ENCODE data around the gene MEST.
"Not testable (repeated sequence)": the region's sequence is repeated elsewhere in the genome, so short reads cannot be mapped to it uniquely, and the experiment has no call there.

The MEST gene

DNA sequence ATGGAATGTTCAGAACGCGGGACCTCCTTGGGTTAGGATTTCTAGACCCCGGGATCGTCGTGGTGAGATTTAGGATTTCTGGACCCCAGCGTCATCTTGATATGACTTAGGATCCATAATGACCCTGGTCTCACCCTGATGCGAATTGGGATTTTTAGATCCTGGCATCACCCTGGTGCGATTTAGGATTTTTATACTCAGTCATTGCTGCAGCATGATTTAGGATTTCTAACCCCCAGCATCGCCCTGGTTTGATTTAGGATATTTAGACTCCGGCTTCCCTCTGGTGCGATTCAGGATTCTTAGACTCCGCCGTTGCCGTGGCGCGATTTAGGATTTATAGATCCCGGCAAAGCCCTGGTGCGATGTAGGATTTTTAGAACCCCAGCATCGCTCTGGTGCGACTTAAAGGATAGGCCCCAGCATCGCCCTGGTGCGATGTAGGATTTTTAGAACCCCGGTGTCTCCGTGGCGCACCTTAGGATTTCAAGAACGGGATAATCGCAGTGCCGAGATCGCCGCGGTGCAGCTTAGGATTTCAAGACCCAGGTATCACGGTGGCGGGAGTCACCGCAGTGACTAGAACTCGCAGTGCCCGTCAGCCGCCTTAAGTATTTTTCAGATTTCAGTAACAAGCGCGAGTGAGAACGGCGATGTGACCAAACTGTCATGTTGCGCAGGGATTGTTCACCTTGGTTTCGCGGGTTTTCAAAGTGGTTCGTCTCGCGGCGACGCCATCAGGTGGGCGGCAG lies 814 bp downstream of the MEST start:
- no peak overlapping the region for H3K27ac ChIP-seq (ENCODE audit: low read depth, low read length)

DNA sequence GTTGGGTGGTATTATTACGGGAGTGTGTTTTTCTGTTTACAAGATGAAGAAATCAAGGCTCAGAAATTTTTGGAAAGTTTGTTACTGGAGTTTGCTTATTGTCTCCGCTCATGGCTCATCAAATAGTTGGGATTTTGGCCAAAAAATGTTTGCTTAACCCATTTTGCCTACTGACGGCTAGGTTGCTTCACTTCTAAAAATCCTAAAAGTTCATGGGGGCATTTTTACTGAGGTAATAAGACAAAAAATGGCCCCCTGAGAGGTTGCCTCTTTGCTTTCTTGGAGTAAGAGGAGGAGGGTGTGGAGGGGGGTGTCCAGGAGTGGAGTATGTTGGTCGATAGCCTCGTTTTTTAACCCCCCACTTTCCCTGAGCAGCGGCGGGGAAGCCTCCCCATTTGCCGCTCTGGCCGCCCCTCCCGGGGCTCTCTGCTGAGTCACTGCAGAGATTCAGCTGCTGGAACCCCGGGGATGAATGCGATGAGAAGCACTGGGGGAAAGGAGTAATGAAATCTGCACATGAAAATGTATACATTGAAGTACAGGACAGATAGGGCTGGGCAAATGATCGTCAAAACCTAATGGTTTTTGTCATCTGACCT lies 1.5 kb downstream of the MEST start:
- H3K9ac ChIP-seq (ENCODE audit: low read depth in 1 of 2, low read length in 2 of 2) = no peak overlapping the region
- peaks cover 0 to 4% of the 10 kb centered on the region in 2 donors for H3K27me3 ChIP-seq (ENCODE audit: control insufficient read depth in 1 of 2, insufficient read depth in 2 of 2, low read length in 2 of 2)
- no peak overlapping the region for H3K4me3 ChIP-seq (ENCODE audit: low read depth in 1 of 2, low read length in 2 of 2)
- no peak overlapping the region for H3K27ac ChIP-seq (ENCODE audit: low read depth, low read length)
- H3K4me1 ChIP-seq (ENCODE audit: control insufficient read depth in 1 of 2, insufficient read depth in 2 of 2, low read length in 2 of 2) = peaks cover 8 to 9% of the 10 kb centered on the region in 2 donors
- H3K9me3 ChIP-seq (ENCODE audit: control insufficient read depth in 1 of 2, low read length in 2 of 2) = no peaks in the 10 kb centered on the region
- H3K36me3 ChIP-seq (ENCODE audit: control insufficient read depth in 1 of 2, insufficient read depth in 2 of 2, low read length in 2 of 2) = peaks cover 7 to 9% of the 10 kb centered on the region in 2 donors

More for the DNA sequence above, 814 bp downstream of the MEST start:
- Histone ChIP-seq H3K9me3 (ENCODE audit: control insufficient read depth in 1 of 2, low read length in 2 of 2) (no peaks in the 10 kb centered on the region), H3K36me3 (ENCODE audit: control insufficient read depth in 1 of 2, insufficient read depth in 2 of 2, low read length in 2 of 2) (peaks cover 2 to 7% of the 10 kb centered on the region in 2 donors), H3K4me3 (ENCODE audit: low read depth in 1 of 2, low read length in 2 of 2) (peak overlapping the region; percentile 36 to 63), H3K9ac (ENCODE audit: low read depth in 1 of 2, low read length in 2 of 2) (no peak overlapping the region), H3K4me1 (ENCODE audit: control insufficient read depth in 1 of 2, insufficient read depth in 2 of 2, low read length in 2 of 2) (peaks cover 8 to 9% of the 10 kb centered on the region in 2 donors), H3K27me3 (ENCODE audit: control insufficient read depth in 1 of 2, insufficient read depth in 2 of 2, low read length in 2 of 2) (peaks cover 0 to 4% of the 10 kb centered on the region in 2 donors)

GRCh38 chr7:130494431-130494858 lies 2.6 kb downstream of the MEST start:
- peaks cover 0 to 4% of the 10 kb centered on the region in 2 donors for H3K27me3 ChIP-seq (ENCODE audit: control insufficient read depth in 1 of 2, insufficient read depth in 2 of 2, low read length in 2 of 2)
- H3K4me1 ChIP-seq (ENCODE audit: control insufficient read depth in 1 of 2, insufficient read depth in 2 of 2, low read length in 2 of 2) = peaks cover 3 to 9% of the 10 kb centered on the region in 2 donors
- peaks cover 7 to 12% of the 10 kb centered on the region in 2 donors for H3K36me3 ChIP-seq (ENCODE audit: control insufficient read depth in 1 of 2, insufficient read depth in 2 of 2, low read length in 2 of 2)
- no peak overlapping the region for H3K9ac ChIP-seq (ENCODE audit: low read depth in 1 of 2, low read length in 2 of 2)
- no peaks in the 10 kb centered on the region for H3K9me3 ChIP-seq (ENCODE audit: control insufficient read depth in 1 of 2, low read length in 2 of 2)
- no peak overlapping the region for H3K27ac ChIP-seq (ENCODE audit: low read depth, low read length)
- no peak overlapping the region for H3K4me3 ChIP-seq (ENCODE audit: low read depth in 1 of 2, low read length in 2 of 2)

GRCh38 chr7:130500463-130500862 lies 8.6 kb downstream of the MEST start:
- Histone ChIP-seq H3K4me1 (ENCODE audit: control insufficient read depth in 1 of 2, insufficient read depth in 2 of 2, low read length in 2 of 2) (no peaks in the 10 kb centered on the region), H3K4me3 (ENCODE audit: low read depth in 1 of 2, low read length in 2 of 2) (no peak overlapping the region), H3K9ac (ENCODE audit: low read depth in 1 of 2, low read length in 2 of 2) (no peak overlapping the region), H3K36me3 (ENCODE audit: control insufficient read depth in 1 of 2, insufficient read depth in 2 of 2, low read length in 2 of 2) (peaks cover 21 to 56% of the 10 kb centered on the region in 2 donors), H3K9me3 (ENCODE audit: control insufficient read depth in 1 of 2, low read length in 2 of 2) (no peaks in the 10 kb centered on the region), H3K27me3 (ENCODE audit: control insufficient read depth in 1 of 2, insufficient read depth in 2 of 2, low read length in 2 of 2) (no peaks in the 10 kb centered on the region), H3K27ac (ENCODE audit: low read depth, low read length) (no peak overlapping the region)

DNA sequence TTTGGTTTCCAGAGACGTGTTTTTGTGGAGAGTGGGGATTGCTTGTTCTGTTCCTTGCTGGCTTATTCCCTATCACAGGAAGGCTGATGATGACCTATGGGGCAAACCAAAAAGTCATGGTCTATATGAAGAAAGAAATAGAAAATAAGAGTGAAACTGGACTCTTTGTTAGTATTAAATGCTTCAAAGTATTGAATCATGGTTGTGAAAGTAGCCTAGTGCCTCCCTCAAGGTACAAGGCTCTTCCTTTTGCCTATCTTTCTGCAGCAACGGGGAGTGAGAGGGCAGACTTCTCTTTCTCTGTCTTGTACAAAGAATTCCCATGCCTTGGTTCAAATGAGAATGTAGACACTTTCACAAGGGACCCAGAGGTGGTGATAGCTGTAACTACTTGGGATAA lies 9.0 kb downstream of the MEST start:
- Histone ChIP-seq H3K4me3 (ENCODE audit: low read depth in 1 of 2, low read length in 2 of 2) (no peak overlapping the region), H3K36me3 (ENCODE audit: control insufficient read depth in 1 of 2, insufficient read depth in 2 of 2, low read length in 2 of 2) (peaks cover 21 to 59% of the 10 kb centered on the region in 2 donors), H3K9me3 (ENCODE audit: control insufficient read depth in 1 of 2, low read length in 2 of 2) (no peaks in the 10 kb centered on the region), H3K9ac (ENCODE audit: low read depth in 1 of 2, low read length in 2 of 2) (no peak overlapping the region), H3K27me3 (ENCODE audit: control insufficient read depth in 1 of 2, insufficient read depth in 2 of 2, low read length in 2 of 2) (no peaks in the 10 kb centered on the region), H3K4me1 (ENCODE audit: control insufficient read depth in 1 of 2, insufficient read depth in 2 of 2, low read length in 2 of 2) (no peaks in the 10 kb centered on the region), H3K27ac (ENCODE audit: low read depth, low read length) (no peak overlapping the region)

GRCh38 chr7:130505753-130506152 lies 13.9 kb downstream of the MEST start:
- Histone ChIP-seq H3K4me1 (ENCODE audit: control insufficient read depth in 1 of 2, insufficient read depth in 2 of 2, low read length in 2 of 2) (no peaks in the 10 kb centered on the region), H3K27ac (ENCODE audit: low read depth, low read length) (no peak overlapping the region), H3K27me3 (ENCODE audit: control insufficient read depth in 1 of 2, insufficient read depth in 2 of 2, low read length in 2 of 2) (no peaks in the 10 kb centered on the region), H3K4me3 (ENCODE audit: low read depth in 1 of 2, low read length in 2 of 2) (no peak overlapping the region), H3K36me3 (ENCODE audit: control insufficient read depth in 1 of 2, insufficient read depth in 2 of 2, low read length in 2 of 2) (peaks cover 24 to 62% of the 10 kb centered on the region in 2 donors), H3K9me3 (ENCODE audit: control insufficient read depth in 1 of 2, low read length in 2 of 2) (no peaks in the 10 kb centered on the region), H3K9ac (ENCODE audit: low read depth in 1 of 2, low read length in 2 of 2) (no peak overlapping the region)

DNA sequence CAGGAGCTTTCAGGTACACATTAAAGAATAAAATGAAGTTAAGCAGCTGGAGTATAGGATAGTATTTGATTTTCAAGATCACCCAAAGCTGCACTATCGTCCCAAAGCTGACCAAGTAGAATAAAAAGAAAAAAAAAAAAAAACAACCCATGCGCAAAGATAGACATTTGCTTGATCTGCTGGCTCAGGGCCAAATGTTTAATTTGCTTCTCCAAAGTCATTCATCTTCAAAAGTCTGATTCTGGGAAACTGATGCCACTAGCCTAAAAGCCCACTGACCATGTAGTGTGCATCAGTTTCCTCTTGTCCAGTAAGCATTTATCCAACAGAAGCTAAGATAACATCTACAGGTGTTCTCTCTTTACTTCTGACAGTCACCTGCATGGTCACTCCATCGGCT lies 14.5 kb downstream of the MEST start:
- Histone ChIP-seq H3K36me3 (ENCODE audit: control insufficient read depth in 1 of 2, insufficient read depth in 2 of 2, low read length in 2 of 2) (peaks cover 23 to 64% of the 10 kb centered on the region in 2 donors), H3K9ac (ENCODE audit: low read depth in 1 of 2, low read length in 2 of 2) (no peak overlapping the region), H3K4me3 (ENCODE audit: low read depth in 1 of 2, low read length in 2 of 2) (no peak overlapping the region), H3K4me1 (ENCODE audit: control insufficient read depth in 1 of 2, insufficient read depth in 2 of 2, low read length in 2 of 2) (no peaks in the 10 kb centered on the region), H3K9me3 (ENCODE audit: control insufficient read depth in 1 of 2, low read length in 2 of 2) (no peaks in the 10 kb centered on the region), H3K27ac (ENCODE audit: low read depth, low read length) (no peak overlapping the region), H3K27me3 (ENCODE audit: control insufficient read depth in 1 of 2, insufficient read depth in 2 of 2, low read length in 2 of 2) (no peaks in the 10 kb centered on the region)

GRCh38 chr7:130512038-130512437 lies 20.2 kb downstream of the MEST start:
- not testable (repeated sequence) for H3K27ac ChIP-seq (ENCODE audit: low read depth, low read length)
- H3K36me3 ChIP-seq (ENCODE audit: control insufficient read depth in 1 of 2, insufficient read depth in 2 of 2, low read length in 2 of 2) = peaks cover 15 to 29% of the 10 kb centered on the region in 2 donors

GRCh38 chr7:130513447-130513846 lies 21.6 kb downstream of the MEST start:
- H3K4me3 ChIP-seq (ENCODE audit: low read depth in 1 of 2, low read length in 2 of 2) = no peak overlapping the region
- no peaks in the 10 kb centered on the region for H3K27me3 ChIP-seq (ENCODE audit: control insufficient read depth in 1 of 2, insufficient read depth in 2 of 2, low read length in 2 of 2)
- no peaks in the 10 kb centered on the region for H3K9me3 ChIP-seq (ENCODE audit: control insufficient read depth in 1 of 2, low read length in 2 of 2)
- H3K36me3 ChIP-seq (ENCODE audit: control insufficient read depth in 1 of 2, insufficient read depth in 2 of 2, low read length in 2 of 2) = peaks cover 8 to 15% of the 10 kb centered on the region in 2 donors
- no peaks in the 10 kb centered on the region for H3K4me1 ChIP-seq (ENCODE audit: control insufficient read depth in 1 of 2, insufficient read depth in 2 of 2, low read length in 2 of 2)
- H3K9ac ChIP-seq (ENCODE audit: low read depth in 1 of 2, low read length in 2 of 2) = no peak overlapping the region
- no peak overlapping the region for H3K27ac ChIP-seq (ENCODE audit: low read depth, low read length)

More at GRCh38 chr7:130512038-130512437, 20.2 kb downstream of the MEST start:
- not testable (repeated sequence) for H3K27me3 ChIP-seq (ENCODE audit: control insufficient read depth in 1 of 2, insufficient read depth in 2 of 2, low read length in 2 of 2); H3K9me3 ChIP-seq (ENCODE audit: control insufficient read depth in 1 of 2, low read length in 2 of 2); H3K4me1 ChIP-seq (ENCODE audit: control insufficient read depth in 1 of 2, insufficient read depth in 2 of 2, low read length in 2 of 2); H3K4me3 ChIP-seq (ENCODE audit: low read depth in 1 of 2, low read length in 2 of 2); H3K9ac ChIP-seq (ENCODE audit: low read depth in 1 of 2, low read length in 2 of 2)

- no peak overlapping the region for H3K9ac ChIP-seq (ENCODE audit: low read depth in 1 of 2, low read length in 2 of 2)
- no peak overlapping the region for H3K27ac ChIP-seq (ENCODE audit: low read depth, low read length)
- H3K9me3 ChIP-seq (ENCODE audit: control insufficient read depth in 1 of 2, low read length in 2 of 2) = no peaks in the 10 kb centered on the region
- no peak overlapping the region for H3K4me3 ChIP-seq (ENCODE audit: low read depth in 1 of 2, low read length in 2 of 2)
- H3K27me3 ChIP-seq (ENCODE audit: control insufficient read depth in 1 of 2, insufficient read depth in 2 of 2, low read length in 2 of 2) = no peaks in the 10 kb centered on the region
- peaks cover 0 to 12% of the 10 kb centered on the region in 2 donors for H3K36me3 ChIP-seq (ENCODE audit: control insufficient read depth in 1 of 2, insufficient read depth in 2 of 2, low read length in 2 of 2)
- no peaks in the 10 kb centered on the region for H3K4me1 ChIP-seq (ENCODE audit: control insufficient read depth in 1 of 2, insufficient read depth in 2 of 2, low read length in 2 of 2)
Measured at GRCh38 chr7:130515315-130516040, 23.6 kb downstream of the MEST start.
